OCI-LY3 (cell line): ENCODE data around the gene CLEC18C.

ENCODE experiments used
- EZH2phosphoT487 ChIP-seq: fragments of 200-600 bp; shearing (Covaris generic); IDR thresholded peaks from 2 replicates; pipeline ENCODE4 v1.6.1; 2018; ENCODE audit warnings: antibody characterized with exemption, mixed run types, low read depth
- TF ChIP-seq, protein P1 (sequence below): fragments of 200-600, 300-600 bp; sonication (generic); IDR thresholded peaks from 2 replicates; pipeline ENCODE4 v1.5.1; 2014; ENCODE audit warnings: antibody characterized with exemption, low read length, low read depth

DNA sequence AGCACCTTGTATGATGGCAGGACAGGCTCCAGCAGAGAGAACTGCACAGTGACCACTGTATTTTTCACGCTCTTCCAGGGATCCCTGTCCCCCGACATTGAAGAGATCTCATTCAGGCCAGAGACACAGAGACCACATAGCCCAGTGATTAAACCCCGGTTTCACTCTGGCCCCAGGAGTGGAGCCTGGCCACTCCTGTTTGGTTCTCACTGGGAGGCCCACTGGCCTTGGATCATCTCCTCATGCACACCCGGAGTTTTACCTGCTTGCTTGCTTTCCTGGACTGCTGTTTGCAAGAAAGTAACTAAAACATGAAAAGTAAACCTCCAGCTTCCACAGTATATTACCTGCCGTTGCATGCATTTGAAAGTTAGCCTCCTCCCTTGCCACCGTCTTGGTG lies 13.2 kb upstream of the CLEC18C start:
- TF ChIP-seq, protein P1, sequence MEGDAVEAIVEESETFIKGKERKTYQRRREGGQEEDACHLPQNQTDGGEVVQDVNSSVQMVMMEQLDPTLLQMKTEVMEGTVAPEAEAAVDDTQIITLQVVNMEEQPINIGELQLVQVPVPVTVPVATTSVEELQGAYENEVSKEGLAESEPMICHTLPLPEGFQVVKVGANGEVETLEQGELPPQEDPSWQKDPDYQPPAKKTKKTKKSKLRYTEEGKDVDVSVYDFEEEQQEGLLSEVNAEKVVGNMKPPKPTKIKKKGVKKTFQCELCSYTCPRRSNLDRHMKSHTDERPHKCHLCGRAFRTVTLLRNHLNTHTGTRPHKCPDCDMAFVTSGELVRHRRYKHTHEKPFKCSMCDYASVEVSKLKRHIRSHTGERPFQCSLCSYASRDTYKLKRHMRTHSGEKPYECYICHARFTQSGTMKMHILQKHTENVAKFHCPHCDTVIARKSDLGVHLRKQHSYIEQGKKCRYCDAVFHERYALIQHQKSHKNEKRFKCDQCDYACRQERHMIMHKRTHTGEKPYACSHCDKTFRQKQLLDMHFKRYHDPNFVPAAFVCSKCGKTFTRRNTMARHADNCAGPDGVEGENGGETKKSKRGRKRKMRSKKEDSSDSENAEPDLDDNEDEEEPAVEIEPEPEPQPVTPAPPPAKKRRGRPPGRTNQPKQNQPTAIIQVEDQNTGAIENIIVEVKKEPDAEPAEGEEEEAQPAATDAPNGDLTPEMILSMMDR = no peak
- TF ChIP-seq EZH2phosphoT487 = no peak
